Suppressor macrophage treated with lipopolysaccharide for 4 hours (primary cell): ENCODE measurements around the gene RFFL.
"Not testable (repeated sequence)": the region's sequence is repeated elsewhere in the genome, so short reads cannot be mapped to it uniquely, and the experiment has no call there.

Experiments
- DNase-seq: peaks from one replicate; pipeline ENCODE4 v3.0.0-alpha.2; 2020

The RFFL gene

GRCh38 chr17:35046740-35047283 lies 16.7 kb downstream of the RFFL start:
- DNase-seq: peak; percentile 47

- DNase-seq: no peak
Measured at GRCh38 chr17:35046245-35046644, 17.3 kb downstream of the RFFL start.

GRCh38 chr17:35045458-35045979 lies 18.0 kb downstream of the RFFL start:
- not testable (repeated sequence) for DNase-seq

GRCh38 chr17:35044181-35044580 lies 19.3 kb downstream of the RFFL start:
- no peak for DNase-seq

GRCh38 chr17:35041390-35041789 lies 22.1 kb downstream of the RFFL start:
- no peak for DNase-seq

GRCh38 chr17:35038453-35038852 lies 25.1 kb downstream of the RFFL start:
- DNase-seq: no peak

- DNase-seq: no peak
Measured at GRCh38 chr17:35030780-35031179, 32.7 kb downstream of the RFFL start.

- DNase-seq: peak; percentile 62
Measured at GRCh38 chr17:35028531-35029262, 34.8 kb downstream of the RFFL start.

- not testable (repeated sequence) for DNase-seq
Measured at GRCh38 chr17:35028097-35028496, 35.4 kb downstream of the RFFL start.

GRCh38 chr17:35025541-35025940 lies 38.0 kb downstream of the RFFL start:
- no peak for DNase-seq

GRCh38 chr17:35023538-35023937 lies 40.0 kb downstream of the RFFL start:
- no peak for DNase-seq

GRCh38 chr17:35022536-35023063 lies 40.9 kb downstream of the RFFL start:
- DNase-seq: peak; percentile 86

GRCh38 chr17:35021520-35022380 lies 41.8 kb downstream of the RFFL start:
- DNase-seq: no peak

GRCh38 chr17:35019386-35020179 lies 43.9 kb downstream of the RFFL start:
- DNase-seq: no peak

- no peak for DNase-seq
Measured at GRCh38 chr17:35018814-35019213, 44.7 kb downstream of the RFFL start.

- DNase-seq: no peak
Measured at GRCh38 chr17:35017021-35017420, 46.5 kb downstream of the RFFL start.

GRCh38 chr17:35016369-35016768 lies 47.1 kb downstream of the RFFL start:
- no peak for DNase-seq

- DNase-seq: no peak
Measured at GRCh38 chr17:35011671-35012216, 51.8 kb downstream of the RFFL start.

- no peak for DNase-seq
Measured at GRCh38 chr17:35010093-35010492, 53.4 kb downstream of the RFFL start.

GRCh38 chr17:35006961-35007360 lies 56.5 kb downstream of the RFFL start:
- DNase-seq: no peak

GRCh38 chr17:35006345-35006744 lies 57.2 kb downstream of the RFFL start:
- no peak for DNase-seq

- DNase-seq: no peak
Measured at GRCh38 chr17:35003778-35004177, 59.7 kb downstream of the RFFL start.
